Stimulated activated CD4-positive, alpha-beta T cell treated with anti-CD3 and anti-CD28 coated beads, Interleukin-4, amount 100 ng/mL, for 48 hours (primary cell): ENCODE data around the gene B3GLCT.
"Not testable (repeated sequence)": the region's sequence is repeated elsewhere in the genome, so short reads cannot be mapped to it uniquely, and the experiment has no call there.

ENCODE experiments used
- DNase-seq, 2 donors: peaks; one replicate each; pipeline ENCODE4 v3.0.0-alpha.2; 2020; ENCODE audit warnings: low read depth in 2 of 2

The B3GLCT gene

DNA sequence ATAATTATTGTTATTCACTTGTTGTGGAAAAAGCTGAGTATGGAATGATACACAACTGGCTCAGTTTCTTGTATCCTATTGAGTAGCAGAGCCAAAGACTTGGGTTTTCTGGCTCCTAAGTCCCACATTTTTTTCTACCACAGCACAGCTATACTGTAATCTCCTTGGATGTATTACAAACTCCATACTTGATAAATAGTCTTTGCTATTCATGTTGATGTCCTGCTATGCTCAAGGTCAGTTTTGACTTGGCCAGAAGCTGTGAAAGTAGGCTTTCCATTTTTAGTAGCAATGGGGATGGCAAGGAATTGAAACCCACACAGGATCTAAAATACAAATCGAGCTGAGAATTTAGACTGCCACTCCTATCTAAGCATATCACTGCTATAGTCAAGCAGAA is 79.1 kb downstream of the B3GLCT start:
- no peak for DNase-seq

DNA sequence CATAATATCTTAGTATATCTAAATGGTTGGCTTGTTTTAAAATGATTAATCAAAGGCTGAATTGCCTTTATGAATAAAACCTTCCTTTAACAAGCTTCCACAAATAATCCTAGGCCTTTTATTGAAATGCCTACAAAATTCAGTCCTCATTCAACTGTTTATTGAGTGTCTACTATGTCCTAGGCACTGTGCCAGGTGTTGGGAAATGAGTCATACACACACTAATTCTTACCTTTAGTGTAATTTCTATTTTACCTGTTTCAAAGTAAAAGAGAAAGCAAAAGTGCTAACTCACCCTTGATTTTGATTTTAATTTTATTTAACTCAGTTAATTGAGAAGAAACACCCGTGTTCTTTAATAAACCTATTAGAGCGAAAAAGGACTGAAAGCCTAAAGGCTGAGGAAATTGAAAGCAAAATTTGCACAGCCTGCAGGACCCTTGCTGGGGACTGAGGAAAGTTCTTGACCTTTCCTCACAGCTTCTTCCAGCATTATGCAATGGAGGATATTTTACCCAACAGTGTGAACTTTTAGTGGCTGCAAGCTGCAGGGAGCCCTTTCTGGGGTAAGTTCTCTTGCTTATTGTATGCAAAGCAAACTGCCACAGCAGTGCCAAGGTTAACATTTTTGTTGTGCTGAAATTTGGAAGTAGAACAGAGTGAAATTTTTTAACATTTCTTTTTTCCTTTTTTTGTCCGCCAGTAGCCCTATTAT is 83.1 kb downstream of the B3GLCT start:
- no peak for DNase-seq

- no peak for DNase-seq
These were observed 87.2 kb downstream of the B3GLCT start for GRCh38 chr13:31286930-31287329.

DNA sequence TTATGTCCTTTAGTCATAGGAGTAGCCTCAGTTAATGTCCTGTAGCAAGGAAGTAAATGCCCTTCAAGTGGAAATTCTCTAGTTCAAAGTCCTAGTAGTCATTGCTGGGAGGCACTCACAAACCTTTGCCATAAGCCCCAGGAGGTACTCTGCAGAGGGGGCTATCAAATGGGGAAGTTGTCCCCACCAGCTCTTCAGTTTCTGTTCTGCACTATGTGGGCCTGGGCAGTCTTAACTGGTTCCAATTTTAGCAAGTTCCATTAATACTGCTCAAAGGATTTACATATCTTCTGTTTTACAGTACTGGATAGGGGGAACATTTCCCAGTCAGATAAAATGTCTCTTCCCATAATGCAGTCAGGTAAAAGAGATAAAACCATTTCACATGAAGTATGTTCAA is 101.3 kb downstream of the B3GLCT start:
- no peak for DNase-seq

DNA sequence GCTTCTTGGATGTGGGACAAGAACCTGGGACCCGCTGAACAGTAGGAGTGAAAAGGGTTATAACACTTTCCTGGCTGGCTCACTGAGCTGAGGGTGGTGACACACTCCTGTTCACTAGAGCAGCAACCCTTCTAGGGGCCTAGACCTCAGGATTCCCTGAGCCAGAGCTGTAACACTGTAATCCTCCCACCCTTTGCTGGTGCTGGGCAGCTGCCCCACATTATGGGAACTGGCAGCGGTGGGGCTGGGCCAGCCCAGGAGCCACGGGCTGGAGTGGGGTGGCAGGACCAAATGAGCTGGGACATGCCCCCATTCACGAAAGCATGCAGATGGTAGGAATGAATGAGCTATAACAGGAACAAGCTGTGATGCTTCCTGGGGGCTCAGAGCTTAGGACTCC is 110.6 kb downstream of the B3GLCT start:
- DNase-seq, result no peak

DNA sequence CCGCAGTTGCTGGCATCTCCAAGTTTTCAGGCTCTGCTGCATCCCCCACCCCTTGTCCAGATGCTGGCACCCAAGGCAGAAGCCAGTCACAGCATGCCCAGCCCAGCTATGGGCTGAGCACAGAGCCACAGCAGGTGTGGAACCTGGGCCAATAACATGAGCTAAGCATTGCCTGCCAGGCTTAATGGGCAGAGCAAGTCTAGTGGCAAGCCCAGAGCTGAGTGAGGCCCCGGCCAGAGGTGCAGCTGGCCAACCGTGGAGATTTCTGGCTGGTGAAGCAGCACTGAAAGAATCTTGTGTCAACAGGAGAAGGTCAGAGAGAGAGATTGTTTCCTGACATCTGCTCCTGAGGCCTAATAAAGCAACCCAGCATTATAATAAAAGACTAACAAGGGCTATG is 111.0 kb downstream of the B3GLCT start:
- DNase-seq, result no peak

GRCh38 chr13:31311921-31312320 is 112.1 kb downstream of the B3GLCT start:
- DNase-seq, result no peak

DNA sequence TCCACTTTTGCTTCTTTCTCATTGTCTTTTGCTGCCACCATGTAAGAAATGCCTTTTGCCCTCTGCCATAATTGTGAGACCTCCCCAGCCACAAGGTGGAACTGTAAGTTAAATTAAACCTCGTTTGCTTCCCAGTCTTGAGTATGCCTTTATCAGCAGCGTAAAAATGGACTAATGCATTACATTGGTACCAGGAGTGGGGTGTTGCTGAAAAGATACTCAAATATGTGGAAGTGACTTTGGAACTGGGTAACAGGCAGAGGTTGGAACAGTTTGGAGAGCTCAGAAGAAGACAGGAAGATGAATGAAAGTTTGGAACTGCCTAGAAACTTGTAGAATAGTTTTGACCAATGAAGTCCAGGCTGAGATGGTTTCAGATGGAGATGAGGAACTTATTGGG is 115.2 kb downstream of the B3GLCT start:
- DNase-seq, result no peak

DNA sequence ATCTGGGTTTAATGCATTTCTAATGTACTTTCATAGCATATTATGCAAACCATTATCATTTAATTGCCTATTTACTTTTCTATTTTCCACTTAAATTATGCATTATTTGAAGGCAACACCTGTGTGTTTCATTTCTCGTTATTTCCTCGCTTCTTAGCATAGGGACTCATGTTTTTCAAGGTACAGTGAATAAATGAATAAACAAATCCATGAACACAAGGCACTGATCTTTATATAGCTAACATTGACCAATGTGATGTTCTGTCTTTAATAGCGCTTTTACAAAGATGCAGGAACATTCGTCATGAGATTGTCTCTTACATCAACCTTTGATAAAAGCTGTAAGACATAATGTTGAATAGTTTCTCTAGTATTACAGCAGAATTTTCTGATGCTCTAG is 121.2 kb downstream of the B3GLCT start:
- DNase-seq, result no peak

- DNase-seq, result no peak
These were observed 121.7 kb downstream of the B3GLCT start for GRCh38 chr13:31321457-31321856.

- DNase-seq, result no peak
These were observed 122.3 kb downstream of the B3GLCT start for GRCh38 chr13:31322026-31322425.

- DNase-seq, result no peak
These were observed 123.1 kb downstream of the B3GLCT start for GRCh38 chr13:31322702-31323405.

- DNase-seq, result no peak
These were observed 127.5 kb downstream of the B3GLCT start for GRCh38 chr13:31327182-31327860.

- DNase-seq, result no peak
These were observed 128.9 kb downstream of the B3GLCT start for GRCh38 chr13:31328549-31329235.

DNA sequence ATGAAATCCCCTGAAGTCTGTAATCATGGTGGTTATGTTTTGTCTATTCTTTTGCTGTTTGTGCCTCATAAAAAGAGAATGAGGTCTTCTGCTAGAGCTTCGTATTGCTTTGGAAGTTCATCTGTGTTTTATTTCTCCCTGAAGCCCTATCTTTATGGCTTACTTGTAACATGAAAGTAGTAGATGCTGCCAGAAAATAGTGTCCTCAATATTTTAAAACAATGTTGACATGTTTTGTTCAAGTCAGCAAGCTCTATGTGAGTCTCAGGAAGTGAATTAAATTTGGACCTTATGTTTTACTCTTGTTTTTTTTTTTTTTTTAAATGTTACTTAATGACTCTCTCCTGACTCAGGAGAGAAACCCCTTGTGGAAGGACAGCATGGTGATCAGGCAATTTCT is 130.5 kb downstream of the B3GLCT start:
- no peak for DNase-seq

GRCh38 chr13:31331068-31331467 is 131.3 kb downstream of the B3GLCT start:
- no peak for DNase-seq

GRCh38 chr13:31334547-31334946 is 134.8 kb downstream of the B3GLCT start:
- DNase-seq, result no peak

- DNase-seq, result no peak
These were observed 135.3 kb downstream of the B3GLCT start for GRCh38 chr13:31334994-31335557.

DNA sequence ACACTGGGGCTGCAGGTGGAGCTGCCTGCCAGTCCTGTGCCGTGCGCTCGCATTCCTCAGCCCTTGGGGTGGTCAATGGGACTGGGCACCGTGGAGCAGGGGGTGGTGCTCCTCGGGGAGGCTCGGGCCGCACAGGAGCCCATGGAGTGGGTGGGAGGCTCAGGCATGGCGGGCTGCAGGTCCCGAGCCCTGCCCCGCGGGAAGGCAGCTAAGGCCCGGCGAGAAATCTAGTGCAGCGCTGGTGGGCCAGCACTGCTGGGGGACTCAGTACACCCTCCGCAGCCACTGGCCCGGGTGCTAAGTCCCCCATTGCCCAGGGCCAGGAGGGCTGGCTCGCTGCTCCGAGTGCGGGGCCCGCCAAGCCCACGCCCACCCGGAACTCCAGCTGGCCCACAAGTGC is 139.8 kb downstream of the B3GLCT start:
- DNase-seq, result not testable (repeated sequence)

- DNase-seq, result not testable (repeated sequence)
These were observed 141.1 kb downstream of the B3GLCT start for GRCh38 chr13:31340848-31341247.

DNA sequence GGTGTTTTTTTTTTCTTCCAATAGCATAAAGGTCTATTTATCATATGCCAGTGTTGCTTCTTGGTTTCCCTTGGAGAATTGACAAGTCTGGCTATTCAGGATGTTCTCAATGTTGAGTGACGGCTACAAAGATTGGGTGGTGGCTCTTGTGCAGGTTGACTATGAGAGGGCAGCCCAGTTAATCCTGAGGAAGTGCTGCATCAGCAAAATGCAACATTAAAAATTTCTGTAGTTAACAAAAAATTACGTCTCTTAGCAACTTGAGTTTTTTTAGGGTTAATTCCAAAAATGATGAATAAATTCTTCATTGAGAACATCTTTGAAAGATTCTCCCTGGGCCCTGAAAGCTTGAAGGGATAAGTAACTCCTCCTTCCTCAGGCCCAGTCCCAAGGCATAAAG is 147.1 kb downstream of the B3GLCT start:
- DNase-seq, result no peak

- no peak for DNase-seq
These were observed 149.4 kb downstream of the B3GLCT start for GRCh38 chr13:31349156-31349555.
